Thymus (tissue), 11 donors: ENCODE data around the gene XPNPEP1. TPM values are rescaled to one million over a fixed set of nuclear protein-coding genes. Genes with fewer than 3 reads are reported as not detected.

Experiments
- DNase-seq, 9 donors: peaks; one replicate each; pipeline ENCODE4 v3.0.0-alpha.2; 2013; ENCODE audit warnings: low spot score in 9 of 9, low read depth in 6 of 9, missing footprints in 1 of 9
- H3K27ac ChIP-seq, 2 donors: one replicate each; pipeline ENCODE4 v1.5.1; 2013; ENCODE audit warnings: control low read depth in 1 of 2, low read depth in 1 of 2, low read length in 1 of 2, mild to moderate bottlenecking in 1 of 2, moderate library complexity in 1 of 2
- H3K27me3 ChIP-seq, 2 donors: one replicate each; pipeline ENCODE4 v1.5.1; 2013; ENCODE audit warnings: low read length in 1 of 2; ENCODE audit not compliant: control insufficient read depth in 2 of 2, insufficient read depth in 1 of 2
- H3K36me3 ChIP-seq, 2 donors: one replicate each; pipeline ENCODE4 v1.5.1; 2013; ENCODE audit warnings: low read length in 1 of 2, mild to moderate bottlenecking in 1 of 2, moderate library complexity in 1 of 2; ENCODE audit not compliant: control insufficient read depth in 2 of 2, insufficient read depth in 2 of 2
- H3K4me1 ChIP-seq, 2 donors: one replicate each; pipeline ENCODE4 v1.5.1; 2013; ENCODE audit warnings: low read length in 2 of 2; ENCODE audit not compliant: control insufficient read depth in 2 of 2, insufficient read depth in 2 of 2
- H3K4me3 ChIP-seq, 2 donors: one replicate each; pipeline ENCODE4 v1.5.1; 2013; ENCODE audit warnings: low read length in 2 of 2, control low read depth in 1 of 2, mild to moderate bottlenecking in 1 of 2
- H3K9me3 ChIP-seq, 2 donors: one replicate each; pipeline ENCODE4 v1.5.1; 2013; ENCODE audit warnings: low read length in 1 of 2, mild to moderate bottlenecking in 1 of 2; ENCODE audit not compliant: control insufficient read depth in 2 of 2, insufficient read depth in 1 of 2
- WGBS: extraction: QIAGEN DNeasy Blood & Tissue Kit; methylation state at CpG from one replicate; pipeline ENCODE4 v1.1.7; 2013; 5-methylcytosine and 5-hydroxymethylcytosine counted together
- polyA plus RNA-seq: library from polyadenylated mRNA; stranded (reverse); fragments of 200-250 nt; gene quantifications from one replicate; pipeline ENCODE4 v1.2.3, GENCODE V29; 2013
- total RNA-seq: library from RNA; stranded (reverse); fragments of 120-200 nt; gene quantifications from one replicate; pipeline ENCODE4 v1.2.4, GENCODE V29; 2013
- donor health status: healthy.

The XPNPEP1 gene
- total and polyA plus RNA-seq, 2 donors: 41.0 to 44.2 TPM

DNA sequence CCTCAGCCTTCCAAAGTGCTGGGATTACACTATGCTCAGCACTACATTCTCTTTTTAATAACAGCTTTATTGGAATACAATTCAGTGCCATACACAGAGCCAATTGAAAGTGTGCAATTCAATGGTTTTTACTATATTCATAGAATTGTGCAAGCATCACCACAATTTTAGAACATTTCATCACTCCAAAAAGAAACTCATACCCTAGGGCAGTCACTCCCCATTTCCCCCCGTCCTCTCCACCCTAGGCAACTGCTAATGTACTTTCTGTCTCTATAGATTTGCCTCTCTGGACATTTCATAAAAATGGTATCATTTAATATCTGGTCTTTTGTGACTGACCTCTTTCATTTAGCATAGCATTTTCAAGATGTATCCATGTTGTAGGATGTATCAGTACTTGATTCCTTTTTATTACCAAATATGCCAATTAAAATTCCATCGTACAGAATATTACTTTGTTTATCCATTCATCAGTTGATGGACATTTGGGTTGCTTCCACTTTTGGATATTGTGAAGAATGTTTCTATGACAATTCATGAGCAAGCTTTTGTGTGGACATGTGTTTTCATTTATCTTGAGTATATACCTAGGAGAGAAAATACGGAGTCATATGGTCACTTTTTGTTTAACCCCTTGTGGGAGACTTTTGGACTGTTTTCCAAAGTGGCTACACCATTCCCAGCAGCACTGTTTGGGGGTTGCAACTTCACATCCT is 6.3 kb upstream of the XPNPEP1 start:
- peaks cover 10 to 18% of the 10 kb centered on the region in 2 donors for H3K4me1 ChIP-seq
- no peak overlapping the region for H3K27ac ChIP-seq
- DNase-seq: no peak
- no peaks in the 10 kb centered on the region for H3K36me3 ChIP-seq
- WGBS: 95% methylated on average over 3 of the region's 3 CpGs
- no peaks in the 10 kb centered on the region for H3K27me3 ChIP-seq
- no peak overlapping the region for H3K4me3 ChIP-seq
- no peaks in the 10 kb centered on the region for H3K9me3 ChIP-seq

DNA sequence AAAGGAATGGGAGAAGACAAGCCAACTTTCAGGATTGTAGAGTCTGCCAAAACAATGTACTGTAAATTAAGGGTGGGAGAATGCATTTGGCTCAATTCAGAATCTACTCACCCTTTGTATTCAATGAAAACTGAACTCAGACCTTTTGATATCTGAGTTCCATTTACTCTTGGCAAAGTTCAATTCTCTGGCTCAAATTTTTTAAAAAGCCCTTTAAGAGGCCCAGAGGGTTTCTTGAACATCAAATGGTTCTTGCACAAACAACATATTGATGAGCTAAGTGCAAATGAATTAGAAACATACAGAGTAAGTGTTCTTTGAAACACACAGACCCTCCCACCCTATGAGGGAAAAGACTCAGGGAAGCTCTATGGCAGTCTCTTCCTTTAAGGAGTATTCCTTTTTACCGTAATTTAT is 5.2 kb upstream of the XPNPEP1 start:
- Histone ChIP-seq H3K4me1 (peaks cover 0 to 16% of the 10 kb centered on the region in 2 donors), H3K4me3 (no peak overlapping the region), H3K36me3 (no peaks in the 10 kb centered on the region), H3K27ac (no peak overlapping the region), H3K9me3 (no peaks in the 10 kb centered on the region), H3K27me3 (no peaks in the 10 kb centered on the region)
- no peak for DNase-seq
- 98% methylated on average over 1 of the region's 1 CpG for WGBS

DNA sequence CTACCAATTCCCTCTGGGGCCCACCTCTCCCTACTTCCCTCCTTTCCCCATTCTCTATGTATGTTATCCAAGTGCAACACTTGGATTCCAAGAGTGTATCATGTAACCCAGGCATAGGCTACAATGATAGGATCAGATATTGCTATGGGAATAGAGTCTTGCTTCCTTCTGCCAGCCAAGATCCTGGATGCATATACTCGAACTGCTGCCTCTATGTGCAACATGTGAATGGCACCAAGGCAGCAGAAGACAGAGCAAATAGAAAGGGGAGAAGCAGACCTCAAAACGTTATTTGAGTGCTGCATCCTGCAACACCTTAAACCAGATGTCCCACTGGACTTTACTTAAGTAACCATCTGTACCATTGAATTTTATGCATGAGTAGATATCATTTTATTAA is 3.5 kb upstream of the XPNPEP1 start:
- Histone ChIP-seq H3K4me3 (no peak overlapping the region), H3K27ac (no peak overlapping the region), H3K9me3 (no peaks in the 10 kb centered on the region), H3K4me1 (peaks cover 7 to 22% of the 10 kb centered on the region in 2 donors), H3K36me3 (no peaks in the 10 kb centered on the region), H3K27me3 (no peaks in the 10 kb centered on the region)
- DNase-seq: no peak
- WGBS: 96% methylated on average over 2 of the region's 2 CpGs

DNA sequence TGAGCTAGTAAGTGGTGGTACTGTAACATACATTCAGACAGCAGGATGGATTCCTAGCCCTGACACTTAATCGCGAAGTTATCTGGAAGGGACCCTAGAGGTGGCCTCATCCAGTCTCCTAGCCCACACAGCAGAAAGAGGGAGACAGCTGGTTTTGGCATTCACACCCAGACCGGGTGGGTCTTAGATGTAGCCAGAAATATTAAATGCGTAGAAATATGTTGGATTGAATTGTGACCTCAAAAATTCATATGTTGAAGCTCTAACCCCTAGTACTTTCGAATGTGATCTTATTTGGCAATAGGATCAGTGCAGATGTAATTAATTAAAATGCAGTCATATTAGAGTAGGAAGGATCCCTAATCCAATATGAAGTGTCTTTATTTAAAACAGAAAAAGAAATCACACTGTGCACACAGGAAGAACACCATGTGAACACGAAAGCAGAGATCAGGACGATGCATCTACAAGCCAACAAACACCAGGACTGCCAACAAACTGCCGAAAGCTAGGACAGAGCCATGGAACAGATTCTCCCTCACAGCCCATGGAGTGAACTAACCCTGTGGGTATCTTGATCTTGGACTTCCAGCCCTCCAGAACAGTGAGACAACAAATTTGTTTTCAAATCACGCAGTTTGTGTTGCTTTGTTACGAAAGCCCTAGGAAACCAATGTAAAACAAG is 2.9 kb upstream of the XPNPEP1 start:
- H3K27ac ChIP-seq: no peak overlapping the region

DNA sequence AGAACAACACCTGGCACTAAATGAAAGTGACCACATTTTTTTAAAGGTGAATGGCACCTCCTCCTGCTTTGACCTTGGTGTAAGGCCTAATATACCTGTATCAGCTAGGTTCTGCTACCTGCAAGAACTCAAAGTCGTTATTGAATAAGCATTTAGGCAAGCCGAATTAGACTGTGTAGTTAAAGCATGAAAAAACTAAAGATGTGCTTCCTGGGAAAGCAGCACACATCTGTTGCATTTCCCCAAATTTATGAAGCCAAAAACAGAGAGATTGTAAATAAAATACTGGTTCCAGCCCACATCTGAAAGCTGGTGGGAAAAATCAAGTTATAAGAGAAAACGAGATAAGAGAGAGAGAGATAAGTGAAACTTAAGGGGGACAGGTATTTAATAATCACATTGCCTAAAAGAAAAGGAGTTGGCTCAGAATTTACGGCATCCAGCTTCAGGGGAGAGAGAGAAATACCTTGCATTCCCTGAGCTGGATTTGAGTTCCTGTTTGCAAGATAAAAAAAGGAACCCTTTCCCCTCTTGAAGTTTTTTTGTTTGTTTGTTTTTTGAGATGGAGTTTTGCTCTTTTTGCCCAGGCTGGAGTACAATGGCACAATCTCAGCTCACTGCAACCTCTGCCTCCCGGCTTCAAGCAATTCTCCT is 1.8 kb upstream of the XPNPEP1 start:
- H3K27ac ChIP-seq: no peak overlapping the region
- whole genome bisulfite sequencing: 89% methylated on average over 5 of the region's 5 CpGs
- H3K4me3 ChIP-seq: no peak overlapping the region
- no peaks in the 10 kb centered on the region for H3K36me3 ChIP-seq
- H3K9me3 ChIP-seq: no peaks in the 10 kb centered on the region
- H3K4me1 ChIP-seq: peaks cover 8 to 25% of the 10 kb centered on the region in 2 donors
- H3K27me3 ChIP-seq: no peaks in the 10 kb centered on the region
- DNase-seq: no peak

More for the DNA sequence above, 2.9 kb upstream of the XPNPEP1 start:
- WGBS: 97% methylated on average over 10 of the region's 10 CpGs
- Histone ChIP-seq H3K36me3 (no peaks in the 10 kb centered on the region), H3K27me3 (no peaks in the 10 kb centered on the region), H3K4me3 (no peak overlapping the region), H3K9me3 (no peaks in the 10 kb centered on the region), H3K4me1 (peaks cover 8 to 25% of the 10 kb centered on the region in 2 donors)
- DNase-seq: no peak

DNA sequence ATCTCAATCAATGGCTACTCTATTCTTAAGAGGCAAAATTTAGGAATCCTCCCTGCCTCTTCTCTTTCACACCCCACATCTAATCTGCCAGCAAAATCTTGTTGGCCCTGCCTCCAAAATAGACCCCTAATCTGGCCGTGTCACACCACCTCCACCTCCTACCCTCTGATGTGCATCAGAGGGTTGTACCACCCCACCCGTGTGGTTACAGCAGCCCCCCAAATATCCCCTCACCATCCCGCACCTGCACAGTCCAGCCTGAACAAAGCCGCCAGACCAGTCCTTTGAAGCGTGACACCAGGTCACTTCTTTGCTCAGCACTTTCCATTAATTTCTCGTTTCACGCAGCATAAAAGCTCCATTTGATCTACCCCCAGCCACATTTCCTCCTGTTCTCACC is 776 bp upstream of the XPNPEP1 start:
- 96% methylated on average over 7 of the region's 7 CpGs for WGBS
- H3K36me3 ChIP-seq: no peaks in the 10 kb centered on the region
- DNase-seq: no peak
- H3K4me3 ChIP-seq: no peak overlapping the region
- H3K27ac ChIP-seq: no peak overlapping the region
- no peaks in the 10 kb centered on the region for H3K9me3 ChIP-seq
- peaks cover 8 to 25% of the 10 kb centered on the region in 2 donors for H3K4me1 ChIP-seq
- H3K27me3 ChIP-seq: no peaks in the 10 kb centered on the region

DNA sequence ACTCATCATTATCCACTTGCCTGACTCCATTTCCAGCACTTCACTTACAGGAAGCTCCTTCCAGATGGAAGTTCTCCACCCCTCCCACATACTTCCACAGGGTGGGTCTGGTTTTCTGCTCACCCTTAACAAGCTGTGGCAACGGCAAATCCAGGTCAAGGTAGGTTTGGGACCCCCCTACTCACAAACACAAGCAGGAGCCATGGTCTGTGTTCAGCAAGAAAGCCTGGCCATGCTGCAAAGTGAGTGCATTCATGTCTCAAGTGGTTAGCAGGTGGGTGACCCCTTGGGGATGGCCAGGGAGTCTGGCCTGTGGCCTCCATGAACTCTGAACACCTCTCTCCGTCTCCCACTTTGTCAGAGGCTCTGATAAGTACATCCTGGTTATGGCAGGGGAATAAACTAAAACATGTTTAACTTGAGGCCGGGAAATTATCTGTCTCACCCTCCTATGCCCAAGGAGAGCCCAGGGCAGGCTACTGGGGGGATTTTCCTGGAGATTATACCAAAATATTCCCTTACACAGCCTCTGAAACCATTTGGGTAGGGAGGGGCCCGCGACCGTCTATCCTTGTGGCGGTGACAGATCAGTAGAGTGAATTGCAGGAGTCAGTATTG is 844 bp downstream of the XPNPEP1 start:
- DNase-seq: no peak
- peaks cover 8 to 25% of the 10 kb centered on the region in 2 donors for H3K4me1 ChIP-seq
- H3K27me3 ChIP-seq: no peaks in the 10 kb centered on the region
- H3K27ac ChIP-seq: peak overlapping the region; percentile 66 to 92
- WGBS: 45% methylated on average over 7 of the region's 7 CpGs
- H3K36me3 ChIP-seq: no peaks in the 10 kb centered on the region
- H3K9me3 ChIP-seq: no peaks in the 10 kb centered on the region
- peak overlapping the region; percentile 64 to 83 for H3K4me3 ChIP-seq

DNA sequence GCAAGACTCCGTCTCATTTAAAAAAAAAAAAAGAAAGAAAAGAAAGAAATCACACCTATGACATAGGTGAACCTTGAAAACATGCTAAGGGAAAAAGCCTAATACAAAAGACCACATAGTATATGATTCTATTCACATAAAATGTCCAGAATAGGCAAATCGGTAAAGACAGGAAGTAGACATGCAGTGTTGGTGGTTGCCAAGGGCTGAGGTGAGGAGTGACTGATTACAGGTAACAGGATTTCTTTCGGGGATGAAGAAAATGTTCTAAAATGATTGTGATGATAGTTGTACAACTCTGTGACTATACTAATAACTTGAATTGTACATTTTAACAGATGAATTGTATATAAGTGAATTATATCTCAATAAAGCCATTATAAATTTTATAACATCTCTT is 3.3 kb downstream of the XPNPEP1 start:
- Histone ChIP-seq H3K36me3 (no peaks in the 10 kb centered on the region), H3K9me3 (no peaks in the 10 kb centered on the region), H3K4me3 (no peak overlapping the region), H3K27me3 (no peaks in the 10 kb centered on the region), H3K27ac (no peak overlapping the region), H3K4me1 (peaks cover 16 to 38% of the 10 kb centered on the region in 2 donors)
- 92% methylated on average over 3 of the region's 3 CpGs for WGBS
- DNase-seq: no peak

DNA sequence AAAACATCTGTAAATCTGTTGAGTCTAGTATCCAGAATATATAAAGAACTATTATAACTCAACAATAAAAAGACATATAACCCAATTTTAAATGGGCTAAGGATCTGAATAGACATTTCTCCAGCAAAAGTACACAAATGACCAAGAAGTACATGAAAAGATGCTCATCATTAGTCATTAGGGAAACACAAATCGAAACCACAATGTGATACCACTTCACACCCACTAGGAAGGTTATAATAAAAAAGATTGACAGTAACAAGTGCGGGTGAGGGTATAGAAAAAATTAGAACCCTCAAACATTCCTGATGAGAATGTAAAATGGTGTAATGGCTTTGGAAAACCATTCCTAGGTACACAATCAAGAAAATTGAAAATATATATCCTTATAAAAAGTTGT is 4.1 kb downstream of the XPNPEP1 start:
- Histone ChIP-seq H3K4me1 (peaks cover 20 to 41% of the 10 kb centered on the region in 2 donors), H3K27me3 (no peaks in the 10 kb centered on the region), H3K9me3 (no peaks in the 10 kb centered on the region), H3K4me3 (no peak overlapping the region), H3K36me3 (no peaks in the 10 kb centered on the region), H3K27ac (no peak overlapping the region)
- WGBS: 98% methylated on average over 2 of the region's 2 CpGs
- DNase-seq: no peak
